ENCODE results near the gene FOXI2.

Gene FOXI2

GRCh38 chr10:127736915-127737562, at the start of gene FOXI2:
FOXI2 (plus strand) TSS chr10:127737185; CDS start chr10:127737274, 89 bp downstream.
- DNase-seq, result no peak

GRCh38 chr10:127687548-127687947, 49.4 kb upstream of the FOXI2 start:
- DNase-seq, result no peak

GRCh38 chr10:127690176-127690835, 46.7 kb upstream of the FOXI2 start:
- DNase-seq, result no peak

- DNase-seq, result no peak
These were observed 42.3 kb upstream of the FOXI2 start for GRCh38 chr10:127694580-127695193.

GRCh38 chr10:127695431-127695830, 41.6 kb upstream of the FOXI2 start:
- no peak for DNase-seq

- no peak for DNase-seq
These were observed 38.1 kb upstream of the FOXI2 start for GRCh38 chr10:127698886-127699285.

- DNase-seq, result no peak
These were observed 37.7 kb upstream of the FOXI2 start for GRCh38 chr10:127699311-127699710.

GRCh38 chr10:127702271-127702670, 34.7 kb upstream of the FOXI2 start:
- no peak for DNase-seq

GRCh38 chr10:127715249-127715648, 21.7 kb upstream of the FOXI2 start:
- no peak for DNase-seq

- DNase-seq, result no peak
These were observed 21.1 kb upstream of the FOXI2 start for GRCh38 chr10:127715782-127716378.

- DNase-seq, result no peak
These were observed 16.8 kb upstream of the FOXI2 start for GRCh38 chr10:127720142-127720541.

- no peak for DNase-seq
These were observed 16.1 kb upstream of the FOXI2 start for GRCh38 chr10:127720903-127721302.

GRCh38 chr10:127734753-127735152, 2.2 kb upstream of the FOXI2 start:
- no peak for DNase-seq

- DNase-seq, result no peak
These were observed 1.8 kb upstream of the FOXI2 start for GRCh38 chr10:127735156-127735555.

- no peak for DNase-seq
These were observed 1.2 kb upstream of the FOXI2 start for GRCh38 chr10:127735723-127736221.

- DNase-seq, result no peak
These were observed 617 bp upstream of the FOXI2 start for GRCh38 chr10:127736222-127736914.

- no peak for DNase-seq
These were observed 852 bp downstream of the FOXI2 start for GRCh38 chr10:127737563-127738511.

- no peak for DNase-seq
These were observed 1.8 kb downstream of the FOXI2 start for GRCh38 chr10:127738512-127739424.

- DNase-seq, result no peak
These were observed 2.9 kb downstream of the FOXI2 start for GRCh38 chr10:127739908-127740307.

- no peak for DNase-seq
These were observed 3.6 kb downstream of the FOXI2 start for GRCh38 chr10:127740596-127740995.

GRCh38 chr10:127743205-127743604, 6.2 kb downstream of the FOXI2 start:
- no peak for DNase-seq

Measured in stimulated activated CD4-positive, alpha-beta T cell treated with anti-CD3 and anti-CD28 coated beads, Interleukin-4, amount 100 ng/mL, for 1 hour (primary cell).